ENCODE data around the gene FGFBP2. TPM values are rescaled to one million over a fixed set of nuclear protein-coding genes. Genes with fewer than 3 reads are reported as not detected.

The FGFBP2 gene
- total and polyA plus RNA-seq, 8 donors: 0.20 to 2.9 (median 0.69) TPM; not detected in 2

GRCh38 chr4:16006771-16007446 is 43.9 kb upstream of the FGFBP2 start:
- no peak for TF ChIP-seq CTCF (IDR thresholded peaks at IDR 0.05)
- Histone ChIP-seq H3K9me3 (no peaks in the 10 kb centered on the region), H3K27ac (no peak overlapping the region), H3K36me3 (no peaks in the 10 kb centered on the region), H3K4me3 (no peak overlapping the region), H3K4me1 (no peaks in the 10 kb centered on the region), H3K27me3 (peaks cover 0 to 3% of the 10 kb centered on the region in 2 donors)
- ATAC-seq (no peak), DNase-seq (no peak)
- intact Hi-C loops (cut with DNase I): no loop called here

- peaks cover 0 to 5% of the 10 kb centered on the region in 2 donors for H3K4me1 ChIP-seq
- peaks cover 0 to 4% of the 10 kb centered on the region in 2 donors for H3K27me3 ChIP-seq
- TF ChIP-seq CTCF (IDR thresholded peaks at IDR 0.05): no peak
- DNase-seq (no peak), ATAC-seq (no peak)
- intact Hi-C loops (cut with DNase I): no loop called here
- H3K27ac ChIP-seq: no peak overlapping the region
- no peak overlapping the region for H3K4me3 ChIP-seq
- H3K36me3 ChIP-seq: no peaks in the 10 kb centered on the region
- no peaks in the 10 kb centered on the region for H3K9me3 ChIP-seq
Observed at GRCh38 chr4:16005676-16006075, 42.7 kb upstream of the FGFBP2 start.

DNA sequence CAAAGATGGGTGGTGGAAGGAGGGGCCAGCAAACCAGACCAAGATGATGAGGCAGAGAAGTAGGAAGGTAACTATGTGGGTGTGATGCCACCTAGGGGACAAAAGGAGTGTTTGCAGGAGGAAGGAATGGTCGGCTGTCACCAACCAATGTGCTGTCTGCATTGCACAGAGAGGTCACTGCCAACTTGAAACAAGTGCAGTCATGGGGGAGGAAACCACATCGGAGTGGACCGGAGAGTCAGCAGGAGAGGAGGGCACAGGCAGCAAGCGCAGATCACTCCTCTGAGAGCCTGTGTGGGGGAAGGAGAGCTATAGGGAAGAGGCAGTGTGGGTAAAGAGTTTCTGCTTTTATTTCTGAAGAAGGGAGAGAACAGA is 38.5 kb upstream of the FGFBP2 start:
- Histone ChIP-seq H3K4me3 (no peak overlapping the region), H3K36me3 (no peaks in the 10 kb centered on the region), H3K27me3 (peaks cover 0 to 9% of the 10 kb centered on the region in 2 donors), H3K9me3 (no peaks in the 10 kb centered on the region), H3K27ac (no peak overlapping the region), H3K4me1 (peaks cover 0 to 5% of the 10 kb centered on the region in 2 donors)
- intact Hi-C loops (cut with DNase I): loop anchor here in 1 of 2 donors (5.0 kb wide), 1 partner anchor 194 kb away; no protein-coding TSS in a partner anchor
- ATAC-seq (peak; percentile 99), DNase-seq (peak in 3 of 4 donors; percentile 35 to 74 (median 51))
- TF ChIP-seq CTCF (IDR thresholded peaks at IDR 0.05): peak; percentile 69 to 82

GRCh38 chr4:16000708-16001483 is 37.9 kb upstream of the FGFBP2 start:
- Histone ChIP-seq H3K9me3 (no peaks in the 10 kb centered on the region), H3K27me3 (peaks cover 0 to 9% of the 10 kb centered on the region in 2 donors), H3K4me3 (no peak overlapping the region), H3K27ac (no peak overlapping the region), H3K36me3 (no peaks in the 10 kb centered on the region), H3K4me1 (peaks cover 0 to 5% of the 10 kb centered on the region in 2 donors)
- TF ChIP-seq CTCF (IDR thresholded peaks at IDR 0.05): no peak
- ATAC-seq: no peak
- DNase-seq: no peak
- intact Hi-C loops (cut with DNase I): loop anchor here in 1 of 2 donors (5.0 kb wide), 1 partner anchor 194 kb away; no protein-coding TSS in a partner anchor

GRCh38 chr4:15996773-15997172 is 33.8 kb upstream of the FGFBP2 start:
- intact Hi-C loops (cut with DNase I): no loop called here
- ATAC-seq (no peak), DNase-seq (no peak)
- peaks cover 0 to 7% of the 10 kb centered on the region in 2 donors for H3K27me3 ChIP-seq
- no peaks in the 10 kb centered on the region for H3K36me3 ChIP-seq
- no peak overlapping the region for H3K4me3 ChIP-seq
- peaks cover 0 to 5% of the 10 kb centered on the region in 2 donors for H3K4me1 ChIP-seq
- H3K9me3 ChIP-seq: no peaks in the 10 kb centered on the region
- no peak overlapping the region for H3K27ac ChIP-seq
- TF ChIP-seq CTCF (IDR thresholded peaks at IDR 0.05): no peak

All from left lung (tissue), 10 donors.